ENCODE results near the gene TMEM88.

The TMEM88 gene

GRCh38 chr17:7838090-7839075 lies 16.5 kb upstream of the TMEM88 start:
- Mint-ChIP-seq H3K27me3 (no peaks in the 10 kb centered on the region), H3K4me3 (peak overlapping the region; percentile 98), H3K27ac (peak overlapping the region; percentile 88), H3K4me1 (peaks cover 52% of the 10 kb centered on the region), H3K36me3 (peaks cover 4% of the 10 kb centered on the region), H3K9me3 (no peaks in the 10 kb centered on the region)

GRCh38 chr17:7839190-7839875 lies 15.5 kb upstream of the TMEM88 start:
- Mint-ChIP-seq H3K36me3 (peaks cover 7% of the 10 kb centered on the region), H3K9me3 (no peaks in the 10 kb centered on the region), H3K4me3 (peak overlapping the region; percentile 98), H3K27me3 (no peaks in the 10 kb centered on the region), H3K27ac (peak overlapping the region; percentile 90), H3K4me1 (peaks cover 48% of the 10 kb centered on the region)

- no peaks in the 10 kb centered on the region for H3K27me3 Mint-ChIP-seq
- peaks cover 7% of the 10 kb centered on the region for H3K36me3 Mint-ChIP-seq
These were observed 15.0 kb upstream of the TMEM88 start for GRCh38 chr17:7839876-7840261.

GRCh38 chr17:7840441-7840840 lies 14.4 kb upstream of the TMEM88 start:
- H3K27ac Mint-ChIP-seq = peak overlapping the region; percentile 90
- no peaks in the 10 kb centered on the region for H3K27me3 Mint-ChIP-seq
- peak overlapping the region; percentile 98 for H3K4me3 Mint-ChIP-seq
- peaks cover 7% of the 10 kb centered on the region for H3K36me3 Mint-ChIP-seq
- H3K9me3 Mint-ChIP-seq = no peaks in the 10 kb centered on the region
- H3K4me1 Mint-ChIP-seq = peaks cover 48% of the 10 kb centered on the region

More at GRCh38 chr17:7839876-7840261, 15.0 kb upstream of the TMEM88 start:
- peak overlapping the region; percentile 90 for H3K27ac Mint-ChIP-seq
- H3K4me1 Mint-ChIP-seq = peaks cover 48% of the 10 kb centered on the region
- peak overlapping the region; percentile 98 for H3K4me3 Mint-ChIP-seq
- H3K9me3 Mint-ChIP-seq = no peaks in the 10 kb centered on the region

GRCh38 chr17:7840875-7841274 lies 14.0 kb upstream of the TMEM88 start:
- H3K27ac Mint-ChIP-seq = peak overlapping the region; percentile 90
- H3K27me3 Mint-ChIP-seq = no peaks in the 10 kb centered on the region
- H3K4me3 Mint-ChIP-seq = peak overlapping the region; percentile 98
- peaks cover 10% of the 10 kb centered on the region for H3K36me3 Mint-ChIP-seq
- H3K9me3 Mint-ChIP-seq = no peaks in the 10 kb centered on the region
- H3K4me1 Mint-ChIP-seq = peaks cover 48% of the 10 kb centered on the region

- Mint-ChIP-seq H3K36me3 (peaks cover 12% of the 10 kb centered on the region), H3K27me3 (no peaks in the 10 kb centered on the region), H3K9me3 (no peaks in the 10 kb centered on the region), H3K4me1 (peaks cover 46% of the 10 kb centered on the region), H3K4me3 (peak overlapping the region; percentile 98), H3K27ac (peak overlapping the region; percentile 99)
These were observed 13.4 kb upstream of the TMEM88 start for GRCh38 chr17:7841396-7841914.

GRCh38 chr17:7841915-7842379 lies 12.9 kb upstream of the TMEM88 start:
- peak overlapping the region; percentile 98 for H3K4me3 Mint-ChIP-seq
- H3K36me3 Mint-ChIP-seq = peaks cover 15% of the 10 kb centered on the region
- H3K27ac Mint-ChIP-seq = peak overlapping the region; percentile 99
- no peaks in the 10 kb centered on the region for H3K9me3 Mint-ChIP-seq
- peaks cover 43% of the 10 kb centered on the region for H3K4me1 Mint-ChIP-seq
- H3K27me3 Mint-ChIP-seq = no peaks in the 10 kb centered on the region

- peaks cover 36% of the 10 kb centered on the region for H3K4me1 Mint-ChIP-seq
- peaks cover 15% of the 10 kb centered on the region for H3K36me3 Mint-ChIP-seq
- peak overlapping the region; percentile 98 for H3K4me3 Mint-ChIP-seq
These were observed 12.2 kb upstream of the TMEM88 start for GRCh38 chr17:7842380-7843256.

GRCh38 chr17:7843257-7843535 lies 11.7 kb upstream of the TMEM88 start:
- peaks cover 33% of the 10 kb centered on the region for H3K4me1 Mint-ChIP-seq
- H3K9me3 Mint-ChIP-seq = no peaks in the 10 kb centered on the region
- H3K27ac Mint-ChIP-seq = peak overlapping the region; percentile 99
- peak overlapping the region; percentile 98 for H3K4me3 Mint-ChIP-seq
- H3K36me3 Mint-ChIP-seq = peaks cover 15% of the 10 kb centered on the region
- H3K27me3 Mint-ChIP-seq = no peaks in the 10 kb centered on the region

More at GRCh38 chr17:7842380-7843256, 12.2 kb upstream of the TMEM88 start:
- Mint-ChIP-seq H3K9me3 (no peaks in the 10 kb centered on the region), H3K27me3 (no peaks in the 10 kb centered on the region), H3K27ac (peak overlapping the region; percentile 99)

- peaks cover 29% of the 10 kb centered on the region for H3K4me1 Mint-ChIP-seq
- peak overlapping the region; percentile 99 for H3K27ac Mint-ChIP-seq
- H3K9me3 Mint-ChIP-seq = no peaks in the 10 kb centered on the region
- H3K36me3 Mint-ChIP-seq = peaks cover 15% of the 10 kb centered on the region
- peak overlapping the region; percentile 98 for H3K4me3 Mint-ChIP-seq
- H3K27me3 Mint-ChIP-seq = no peaks in the 10 kb centered on the region
These were observed 11.2 kb upstream of the TMEM88 start for GRCh38 chr17:7843536-7844291.

GRCh38 chr17:7844292-7845154 lies 10.3 kb upstream of the TMEM88 start:
- Mint-ChIP-seq H3K9me3 (no peaks in the 10 kb centered on the region), H3K4me3 (peak overlapping the region; percentile 98), H3K27ac (peak overlapping the region; percentile 99), H3K4me1 (peaks cover 21% of the 10 kb centered on the region), H3K27me3 (no peaks in the 10 kb centered on the region), H3K36me3 (peaks cover 15% of the 10 kb centered on the region)

GRCh38 chr17:7845359-7846062 lies 9.4 kb upstream of the TMEM88 start:
- H3K27ac Mint-ChIP-seq = peak overlapping the region; percentile 99
- H3K4me3 Mint-ChIP-seq = peak overlapping the region; percentile 98
- H3K27me3 Mint-ChIP-seq = no peaks in the 10 kb centered on the region
- peaks cover 21% of the 10 kb centered on the region for H3K4me1 Mint-ChIP-seq
- peaks cover 18% of the 10 kb centered on the region for H3K36me3 Mint-ChIP-seq
- H3K9me3 Mint-ChIP-seq = no peaks in the 10 kb centered on the region

- H3K36me3 Mint-ChIP-seq = peaks cover 18% of the 10 kb centered on the region
- H3K4me3 Mint-ChIP-seq = peak overlapping the region; percentile 98
- H3K27ac Mint-ChIP-seq = peak overlapping the region; percentile 82
- H3K4me1 Mint-ChIP-seq = peaks cover 21% of the 10 kb centered on the region
- H3K27me3 Mint-ChIP-seq = no peaks in the 10 kb centered on the region
- H3K9me3 Mint-ChIP-seq = no peaks in the 10 kb centered on the region
These were observed 8.7 kb upstream of the TMEM88 start for GRCh38 chr17:7846063-7846735.
